ENCODE results near the gene SYT17.

Gene SYT17

GRCh38 chr16:19196871-19197270, 28.8 kb downstream of the SYT17 start:
- H3K4me1 ChIP-seq (ENCODE audit: insufficient read depth, low read length), result no peaks in the 10 kb centered on the region
- no peaks in the 10 kb centered on the region for H3K27me3 ChIP-seq (ENCODE audit: insufficient read depth, low read length)
- H3K36me3 ChIP-seq (ENCODE audit: insufficient read depth, low read depth, low read length), result no peaks in the 10 kb centered on the region
- no peaks in the 10 kb centered on the region; the same call in 1 of the 2 replicates for H3K9me3 ChIP-seq (ENCODE audit: insufficient read depth, low read depth, low read length)
- H3K9ac ChIP-seq (ENCODE audit: low read depth, low read length), result no peak overlapping the region
- no peak overlapping the region for H3K27ac ChIP-seq (ENCODE audit: low read length)
- no peak overlapping the region for H3K4me3 ChIP-seq (ENCODE audit: low read length)

GRCh38 chr16:19203374-19203966, 35.4 kb downstream of the SYT17 start:
- Histone ChIP-seq H3K27ac (ENCODE audit: low read length) (no peak overlapping the region), H3K9me3 (ENCODE audit: insufficient read depth, low read depth, low read length) (no peaks in the 10 kb centered on the region; the same call in 1 of the 2 replicates)

GRCh38 chr16:19210280-19210924, 42.4 kb downstream of the SYT17 start:
- no peaks in the 10 kb centered on the region for H3K27me3 ChIP-seq (ENCODE audit: insufficient read depth, low read length)
- H3K9ac ChIP-seq (ENCODE audit: low read depth, low read length), result peak overlapping the region; percentile 16; the same call in 1 of the 2 replicates
- H3K9me3 ChIP-seq (ENCODE audit: insufficient read depth, low read depth, low read length), result peaks cover 5% of the 10 kb centered on the region; the same call in 1 of the 2 replicates
- H3K4me1 ChIP-seq (ENCODE audit: insufficient read depth, low read length), result peaks cover 11% of the 10 kb centered on the region
- H3K36me3 ChIP-seq (ENCODE audit: insufficient read depth, low read depth, low read length), result no peaks in the 10 kb centered on the region
- no peak overlapping the region for H3K27ac ChIP-seq (ENCODE audit: low read length)
- H3K4me3 ChIP-seq (ENCODE audit: low read length), result no peak overlapping the region

More at GRCh38 chr16:19203374-19203966, 35.4 kb downstream of the SYT17 start:
- Histone ChIP-seq H3K36me3 (ENCODE audit: insufficient read depth, low read depth, low read length) (no peaks in the 10 kb centered on the region), H3K9ac (ENCODE audit: low read depth, low read length) (no peak overlapping the region), H3K4me1 (ENCODE audit: insufficient read depth, low read length) (no peaks in the 10 kb centered on the region), H3K4me3 (ENCODE audit: low read length) (no peak overlapping the region), H3K27me3 (ENCODE audit: insufficient read depth, low read length) (no peaks in the 10 kb centered on the region)

DNA sequence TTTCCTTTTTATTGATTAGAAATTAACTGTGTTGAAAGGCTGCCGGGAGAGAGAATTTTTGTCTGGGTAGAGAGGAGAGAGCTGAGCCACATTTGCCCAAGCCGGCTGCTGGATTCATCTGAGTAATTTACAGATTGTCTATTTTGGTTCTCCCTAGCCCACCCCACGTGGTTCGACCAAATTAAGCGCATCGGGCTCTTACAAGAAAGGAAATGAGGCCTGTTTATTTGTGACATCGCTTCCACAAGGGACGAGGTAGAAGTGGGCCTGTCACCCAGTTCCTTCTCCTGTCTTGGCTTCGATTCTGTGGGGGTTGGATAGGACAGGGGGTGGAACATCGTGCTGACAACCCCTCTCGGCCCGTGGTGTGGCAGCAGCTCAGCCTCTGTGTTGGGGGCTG, 42.9 kb downstream of the SYT17 start:
- Histone ChIP-seq H3K27ac (ENCODE audit: low read length) (no peak overlapping the region), H3K36me3 (ENCODE audit: insufficient read depth, low read depth, low read length) (no peaks in the 10 kb centered on the region), H3K9me3 (ENCODE audit: insufficient read depth, low read depth, low read length) (peaks cover 5% of the 10 kb centered on the region; the same call in 1 of the 2 replicates), H3K27me3 (ENCODE audit: insufficient read depth, low read length) (no peaks in the 10 kb centered on the region), H3K9ac (ENCODE audit: low read depth, low read length) (peak overlapping the region; percentile 16; the same call in 1 of the 2 replicates), H3K4me1 (ENCODE audit: insufficient read depth, low read length) (peaks cover 11% of the 10 kb centered on the region), H3K4me3 (ENCODE audit: low read length) (no peak overlapping the region)

GRCh38 chr16:19212059-19212458, 44.0 kb downstream of the SYT17 start:
- H3K27ac ChIP-seq (ENCODE audit: low read length), result no peak overlapping the region
- H3K36me3 ChIP-seq (ENCODE audit: insufficient read depth, low read depth, low read length), result no peaks in the 10 kb centered on the region
- no peaks in the 10 kb centered on the region for H3K27me3 ChIP-seq (ENCODE audit: insufficient read depth, low read length)
- no peak overlapping the region for H3K9ac ChIP-seq (ENCODE audit: low read depth, low read length)
- peaks cover 5% of the 10 kb centered on the region; the same call in 1 of the 2 replicates for H3K9me3 ChIP-seq (ENCODE audit: insufficient read depth, low read depth, low read length)
- no peak overlapping the region for H3K4me3 ChIP-seq (ENCODE audit: low read length)
- peaks cover 11% of the 10 kb centered on the region for H3K4me1 ChIP-seq (ENCODE audit: insufficient read depth, low read length)

DNA sequence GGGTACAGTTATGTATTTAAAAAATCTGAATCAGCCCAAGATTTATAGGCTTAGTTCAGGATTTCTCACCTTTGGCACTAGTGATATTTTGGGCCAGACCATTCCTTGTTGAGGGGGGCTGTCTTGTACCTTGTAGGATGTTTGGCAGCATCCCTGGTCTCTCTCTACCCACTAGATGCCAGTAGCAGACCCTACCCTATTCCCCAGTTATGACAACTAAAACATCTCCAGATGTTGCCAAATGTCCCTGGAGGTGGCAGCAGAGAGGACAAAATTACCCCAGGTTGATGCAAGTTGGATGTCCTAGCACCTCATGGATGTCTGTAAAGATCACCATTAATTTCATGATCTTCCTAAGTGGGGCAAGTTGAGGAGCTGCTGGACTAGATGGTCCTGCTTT, 45.8 kb downstream of the SYT17 start:
- Histone ChIP-seq H3K36me3 (ENCODE audit: insufficient read depth, low read depth, low read length) (no peaks in the 10 kb centered on the region), H3K27ac (ENCODE audit: low read length) (no peak overlapping the region), H3K4me1 (ENCODE audit: insufficient read depth, low read length) (peaks cover 11% of the 10 kb centered on the region), H3K4me3 (ENCODE audit: low read length) (no peak overlapping the region), H3K9me3 (ENCODE audit: insufficient read depth, low read depth, low read length) (peaks cover 5% of the 10 kb centered on the region; the same call in 1 of the 2 replicates), H3K9ac (ENCODE audit: low read depth, low read length) (no peak overlapping the region), H3K27me3 (ENCODE audit: insufficient read depth, low read length) (no peaks in the 10 kb centered on the region)

GRCh38 chr16:19215705-19216104, 47.7 kb downstream of the SYT17 start:
- Histone ChIP-seq H3K27ac (ENCODE audit: low read length) (no peak overlapping the region), H3K9me3 (ENCODE audit: insufficient read depth, low read depth, low read length) (peaks cover 5% of the 10 kb centered on the region; the same call in 1 of the 2 replicates)

DNA sequence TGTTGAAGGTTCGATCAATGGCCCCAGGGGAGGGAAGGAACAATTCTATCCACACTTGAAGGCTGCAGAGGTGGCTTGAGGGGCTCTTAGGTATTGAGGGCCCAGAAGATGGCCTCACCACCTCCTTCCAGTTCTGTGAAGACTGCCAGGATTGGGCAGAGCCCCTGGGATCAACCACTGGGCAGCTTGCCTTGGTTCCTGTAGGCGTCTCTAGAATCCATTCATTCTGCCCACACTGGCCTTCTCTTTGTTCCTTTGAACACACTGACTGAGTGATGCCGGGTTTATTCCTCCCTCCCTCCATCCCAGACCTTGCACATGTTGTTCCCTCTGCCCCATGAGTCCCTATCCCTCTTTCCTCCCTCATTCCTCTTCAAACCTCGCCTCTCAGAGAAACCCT, 50.5 kb downstream of the SYT17 start:
- Histone ChIP-seq H3K36me3 (ENCODE audit: insufficient read depth, low read depth, low read length) (no peaks in the 10 kb centered on the region), H3K4me3 (ENCODE audit: low read length) (no peak overlapping the region), H3K4me1 (ENCODE audit: insufficient read depth, low read length) (no peaks in the 10 kb centered on the region), H3K27me3 (ENCODE audit: insufficient read depth, low read length) (no peaks in the 10 kb centered on the region), H3K9me3 (ENCODE audit: insufficient read depth, low read depth, low read length) (no peaks in the 10 kb centered on the region), H3K9ac (ENCODE audit: low read depth, low read length) (no peak overlapping the region), H3K27ac (ENCODE audit: low read length) (no peak overlapping the region)

More at GRCh38 chr16:19215705-19216104, 47.7 kb downstream of the SYT17 start:
- no peak overlapping the region for H3K9ac ChIP-seq (ENCODE audit: low read depth, low read length)
- no peak overlapping the region for H3K4me3 ChIP-seq (ENCODE audit: low read length)
- H3K27me3 ChIP-seq (ENCODE audit: insufficient read depth, low read length), result no peaks in the 10 kb centered on the region
- no peaks in the 10 kb centered on the region for H3K36me3 ChIP-seq (ENCODE audit: insufficient read depth, low read depth, low read length)
- peaks cover 3% of the 10 kb centered on the region; the same call in 1 of the 2 replicates for H3K4me1 ChIP-seq (ENCODE audit: insufficient read depth, low read length)

DNA sequence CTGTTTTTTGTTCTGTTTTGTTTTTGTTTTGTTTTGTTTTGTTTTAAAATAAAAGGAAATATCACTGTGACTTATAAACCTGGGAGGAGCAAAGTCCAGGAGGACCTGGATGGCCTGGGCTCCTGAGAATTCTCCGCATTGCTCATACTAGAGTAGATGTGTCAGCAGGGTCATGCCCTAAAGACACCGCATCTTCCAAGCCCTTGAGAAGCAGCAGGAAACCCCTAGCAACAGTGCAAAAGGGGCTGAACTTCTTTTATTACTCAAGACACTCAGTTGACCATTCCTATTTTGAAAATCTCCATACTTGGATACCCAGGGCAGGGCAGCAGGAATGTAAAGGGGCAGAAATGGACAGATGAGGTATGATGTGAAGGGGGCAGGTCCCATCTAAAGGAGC, 51.8 kb downstream of the SYT17 start:
- H3K27me3 ChIP-seq (ENCODE audit: insufficient read depth, low read length), result no peaks in the 10 kb centered on the region
- no peak overlapping the region for H3K4me3 ChIP-seq (ENCODE audit: low read length)
- no peak overlapping the region for H3K27ac ChIP-seq (ENCODE audit: low read length)
- H3K4me1 ChIP-seq (ENCODE audit: insufficient read depth, low read length), result no peaks in the 10 kb centered on the region
- H3K9me3 ChIP-seq (ENCODE audit: insufficient read depth, low read depth, low read length), result no peaks in the 10 kb centered on the region
- peaks cover 5% of the 10 kb centered on the region; the same call in 1 of the 2 replicates for H3K36me3 ChIP-seq (ENCODE audit: insufficient read depth, low read depth, low read length)
- H3K9ac ChIP-seq (ENCODE audit: low read depth, low read length), result no peak overlapping the region

- Histone ChIP-seq H3K27ac (ENCODE audit: low read length) (no peak overlapping the region), H3K9ac (ENCODE audit: low read depth, low read length) (no peak overlapping the region), H3K4me3 (ENCODE audit: low read length) (no peak overlapping the region), H3K27me3 (ENCODE audit: insufficient read depth, low read length) (no peaks in the 10 kb centered on the region), H3K9me3 (ENCODE audit: insufficient read depth, low read depth, low read length) (peaks cover 3% of the 10 kb centered on the region; the same call in 1 of the 2 replicates), H3K4me1 (ENCODE audit: insufficient read depth, low read length) (peaks cover 7% of the 10 kb centered on the region), H3K36me3 (ENCODE audit: insufficient read depth, low read depth, low read length) (peaks cover 15% of the 10 kb centered on the region; the same call in 1 of the 2 replicates)
Observed at GRCh38 chr16:19223235-19224170, 55.5 kb downstream of the SYT17 start.

GRCh38 chr16:19225651-19226050, 57.6 kb downstream of the SYT17 start:
- H3K4me1 ChIP-seq (ENCODE audit: insufficient read depth, low read length), result peaks cover 9% of the 10 kb centered on the region
- no peak overlapping the region for H3K4me3 ChIP-seq (ENCODE audit: low read length)
- H3K9ac ChIP-seq (ENCODE audit: low read depth, low read length), result no peak overlapping the region
- peaks cover 15% of the 10 kb centered on the region; the same call in 1 of the 2 replicates for H3K36me3 ChIP-seq (ENCODE audit: insufficient read depth, low read depth, low read length)
- peaks cover 3% of the 10 kb centered on the region; the same call in 1 of the 2 replicates for H3K9me3 ChIP-seq (ENCODE audit: insufficient read depth, low read depth, low read length)
- H3K27ac ChIP-seq (ENCODE audit: low read length), result no peak overlapping the region
- H3K27me3 ChIP-seq (ENCODE audit: insufficient read depth, low read length), result no peaks in the 10 kb centered on the region
